Activated gamma-delta T cell treated with anti-CD3 and anti-CD28 coated beads, Interleukin-2, amount 50 U/mL, for 16 hours (primary cell): ENCODE measurements around the gene PLPP3.

Experiments used
- DNase-seq: peaks from one replicate; pipeline ENCODE4 v3.0.0-alpha.2; 2020; ENCODE audit warnings: low read depth

The PLPP3 gene

GRCh38 chr1:56496821-56497772 lies 82.3 kb downstream of the PLPP3 start:
- no peak for DNase-seq

DNA sequence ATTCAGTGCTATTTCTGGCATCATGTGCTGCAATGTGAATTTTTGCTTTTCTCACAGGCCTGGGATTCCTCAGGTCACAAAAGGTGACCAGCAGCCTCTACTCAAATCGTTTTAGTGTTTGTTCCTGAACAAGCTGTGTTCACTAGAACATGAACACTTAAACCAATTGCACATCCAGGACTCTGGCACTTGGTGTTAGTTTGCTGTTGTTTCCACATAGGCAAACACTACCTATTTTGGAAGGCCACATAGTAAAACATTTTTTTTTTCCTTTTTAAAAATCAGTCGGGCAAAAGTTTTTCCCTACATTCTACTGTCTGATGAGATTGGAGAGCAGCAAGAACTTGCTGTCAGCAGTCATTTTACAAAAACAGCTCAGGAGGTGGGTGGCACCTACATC lies 83.2 kb downstream of the PLPP3 start:
- DNase-seq = no peak

- DNase-seq = no peak
These were observed 83.8 kb downstream of the PLPP3 start for GRCh38 chr1:56495538-56495937.

DNA sequence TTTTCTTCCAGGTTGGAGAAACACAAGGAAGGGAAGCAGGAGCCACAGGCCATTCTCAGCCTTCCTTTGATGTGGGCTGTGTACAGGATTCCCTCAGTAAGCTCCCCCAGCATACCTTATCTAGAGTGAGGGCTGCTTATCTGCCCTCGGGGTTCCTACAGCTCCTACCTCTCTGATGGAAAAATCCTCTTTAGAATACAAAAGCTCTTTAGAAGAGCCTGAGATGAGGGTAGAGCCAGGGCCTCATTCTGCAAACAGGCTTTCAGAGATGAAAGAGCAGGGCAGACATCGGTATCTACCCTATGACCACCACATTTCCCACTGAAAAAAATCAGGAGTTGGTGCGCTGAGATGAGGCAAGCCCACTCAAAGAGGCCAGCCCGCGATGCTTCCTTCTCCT lies 85.1 kb downstream of the PLPP3 start:
- DNase-seq = no peak

DNA sequence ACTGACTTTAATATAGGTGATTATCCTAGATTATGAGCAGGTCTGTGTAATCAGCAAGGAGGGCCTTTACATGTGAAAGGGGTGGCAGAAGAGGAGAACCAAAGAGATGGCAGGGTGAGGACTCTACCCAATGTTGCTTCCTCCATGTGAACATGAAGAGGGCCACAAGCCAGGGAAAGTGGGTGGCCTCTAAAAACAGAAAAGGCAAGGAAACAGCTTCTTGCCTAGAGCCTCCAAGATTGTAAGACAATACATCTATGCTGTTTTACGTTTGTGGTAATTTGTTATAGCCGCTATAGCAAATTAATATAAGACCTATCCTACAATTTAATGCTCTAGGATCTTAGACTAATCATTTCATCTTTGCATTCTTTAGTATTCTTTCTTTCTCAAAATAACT lies 85.5 kb downstream of the PLPP3 start:
- no peak for DNase-seq

GRCh38 chr1:56491441-56491840 lies 87.9 kb downstream of the PLPP3 start:
- no peak for DNase-seq

DNA sequence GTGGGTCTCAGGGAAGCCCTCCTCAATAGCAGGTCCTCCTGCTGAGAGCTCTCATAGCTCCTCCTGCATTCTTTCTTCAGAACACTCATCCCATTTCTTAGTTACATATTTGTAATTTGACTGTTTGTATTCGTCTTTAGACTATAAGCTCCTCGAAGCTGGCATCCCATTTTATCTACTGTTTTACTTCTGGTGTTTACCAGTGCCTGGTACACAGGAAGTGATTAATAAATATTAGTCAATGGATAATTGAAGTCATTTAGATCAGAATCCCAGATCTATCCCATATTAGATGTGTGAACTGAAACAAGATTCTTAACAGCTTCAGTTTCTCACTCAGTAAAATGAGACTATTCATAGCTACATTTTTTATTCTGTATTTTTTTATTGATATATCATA lies 88.7 kb downstream of the PLPP3 start:
- no peak for DNase-seq

GRCh38 chr1:56489695-56490094 lies 89.7 kb downstream of the PLPP3 start:
- no peak for DNase-seq

DNA sequence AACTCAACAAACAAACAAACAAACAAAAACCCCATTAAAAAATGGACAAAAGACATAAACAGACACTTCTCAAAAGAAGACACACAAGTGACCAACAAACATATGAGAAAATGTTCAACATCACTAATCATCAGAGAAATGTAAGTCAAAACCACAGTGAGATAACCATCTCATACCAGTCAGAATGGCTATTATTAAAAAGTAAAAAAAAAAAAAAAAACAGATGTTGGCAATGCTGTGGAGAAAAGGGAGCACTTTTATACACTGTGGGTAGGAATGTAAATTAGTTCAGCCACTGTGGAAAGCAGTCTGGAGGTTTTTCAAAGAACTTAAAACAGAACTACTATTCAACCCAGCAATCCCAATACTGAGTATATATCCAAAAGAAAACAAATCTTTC lies 94.7 kb downstream of the PLPP3 start:
- no peak for DNase-seq

DNA sequence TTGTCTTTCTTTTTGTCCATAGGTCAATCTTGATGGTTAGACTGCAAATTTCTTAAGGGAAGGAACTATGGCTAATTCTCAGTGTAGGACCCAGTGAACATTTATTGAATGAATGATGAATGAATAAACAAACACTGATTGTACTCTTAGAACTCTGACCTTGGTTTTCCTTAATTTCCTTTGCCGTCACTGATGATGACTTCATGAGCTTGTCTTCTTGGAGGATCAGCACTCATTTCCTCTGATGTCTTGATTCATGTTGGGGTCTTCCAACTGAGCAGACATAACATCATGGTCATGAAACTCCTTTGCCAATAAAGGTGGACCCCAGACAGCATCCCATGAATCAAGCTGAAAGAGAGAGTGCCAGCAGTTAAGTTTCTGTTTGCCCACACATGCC lies 96.3 kb downstream of the PLPP3 start:
- no peak for DNase-seq

DNA sequence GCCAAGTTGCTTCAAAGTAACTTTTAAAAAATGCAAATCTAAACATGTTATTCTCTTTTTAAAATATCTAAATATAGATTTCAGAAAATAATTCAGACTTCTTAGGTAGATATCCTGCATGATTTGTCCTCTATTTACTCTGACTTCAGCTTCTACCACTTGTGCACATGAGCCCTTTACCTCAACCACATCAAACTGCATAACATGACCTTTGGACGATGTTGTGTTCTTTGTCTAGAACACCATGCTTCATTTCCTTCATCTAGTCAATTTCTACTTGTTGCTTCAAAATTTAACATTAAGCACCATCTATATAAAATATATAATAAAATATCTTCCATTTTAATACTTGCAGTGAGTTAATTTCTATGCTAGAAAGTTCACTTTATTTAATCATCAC lies 96.9 kb downstream of the PLPP3 start:
- DNase-seq = no peak

GRCh38 chr1:56481140-56481694 lies 98.1 kb downstream of the PLPP3 start:
- no peak for DNase-seq

DNA sequence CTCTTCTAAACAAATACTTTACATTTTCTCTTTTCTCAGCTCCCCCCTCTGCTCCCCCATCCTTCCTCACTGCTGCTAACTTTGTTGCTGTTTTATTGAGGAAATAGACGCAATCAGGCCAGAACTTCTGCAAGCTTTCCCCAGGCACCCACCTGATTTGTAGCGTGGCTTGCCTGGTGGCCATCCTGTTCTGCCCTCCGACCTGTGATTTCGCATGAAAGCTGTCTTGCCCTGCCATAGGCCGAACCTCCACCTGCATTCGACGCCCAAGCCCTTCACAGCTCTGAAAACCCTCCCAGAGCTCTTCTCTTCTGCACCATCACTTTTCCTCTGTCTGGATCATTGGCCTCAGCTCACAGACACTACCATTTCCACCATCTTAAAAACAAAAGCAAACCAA lies 100.6 kb downstream of the PLPP3 start:
- no peak for DNase-seq

DNA sequence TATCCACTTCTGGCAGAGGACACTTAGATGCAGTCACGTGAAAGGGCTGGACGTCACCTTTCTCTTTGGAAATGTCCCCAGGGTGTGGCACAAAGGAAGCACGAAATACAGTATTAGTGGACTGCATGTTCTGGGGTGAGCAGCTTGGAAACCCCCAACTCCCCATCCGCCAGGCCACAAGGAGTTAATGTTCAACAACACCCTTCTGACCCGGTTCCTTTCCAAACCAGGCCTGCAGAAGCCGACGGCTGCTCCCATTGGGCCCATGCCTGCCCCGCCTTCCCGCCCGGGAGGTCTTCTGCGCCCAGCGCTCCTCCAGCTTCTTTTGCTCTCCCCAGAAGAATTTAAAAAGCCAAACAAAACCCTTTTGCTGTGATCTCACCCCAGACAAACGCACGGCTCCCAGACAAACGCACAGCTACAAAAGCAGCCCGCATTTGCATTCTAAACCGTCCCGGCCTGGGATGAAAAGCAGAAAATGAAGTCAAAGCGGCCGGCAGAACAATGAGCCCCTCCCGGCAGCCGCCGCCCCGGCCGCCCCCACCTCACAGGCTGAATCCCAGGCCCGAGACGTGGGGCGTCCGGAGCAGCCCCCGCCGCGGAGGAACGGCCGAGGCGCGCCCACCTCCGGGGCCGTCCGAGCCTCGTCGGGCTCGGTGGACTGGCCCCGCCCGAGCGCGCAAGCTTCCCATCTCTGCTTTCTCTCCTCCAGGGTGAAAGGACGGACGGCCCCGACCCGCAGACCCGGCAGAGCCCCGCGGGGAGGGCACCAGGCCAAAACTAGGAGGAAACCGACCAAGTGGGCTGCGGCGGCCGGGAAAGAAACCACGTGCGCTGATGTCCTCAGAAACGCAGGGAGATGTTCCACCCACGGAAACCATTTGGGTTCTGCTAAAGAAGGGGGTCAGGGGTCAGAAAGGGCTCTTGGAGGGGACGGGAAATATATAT lies 101.9 kb downstream of the PLPP3 start:
- no peak for DNase-seq

DNA sequence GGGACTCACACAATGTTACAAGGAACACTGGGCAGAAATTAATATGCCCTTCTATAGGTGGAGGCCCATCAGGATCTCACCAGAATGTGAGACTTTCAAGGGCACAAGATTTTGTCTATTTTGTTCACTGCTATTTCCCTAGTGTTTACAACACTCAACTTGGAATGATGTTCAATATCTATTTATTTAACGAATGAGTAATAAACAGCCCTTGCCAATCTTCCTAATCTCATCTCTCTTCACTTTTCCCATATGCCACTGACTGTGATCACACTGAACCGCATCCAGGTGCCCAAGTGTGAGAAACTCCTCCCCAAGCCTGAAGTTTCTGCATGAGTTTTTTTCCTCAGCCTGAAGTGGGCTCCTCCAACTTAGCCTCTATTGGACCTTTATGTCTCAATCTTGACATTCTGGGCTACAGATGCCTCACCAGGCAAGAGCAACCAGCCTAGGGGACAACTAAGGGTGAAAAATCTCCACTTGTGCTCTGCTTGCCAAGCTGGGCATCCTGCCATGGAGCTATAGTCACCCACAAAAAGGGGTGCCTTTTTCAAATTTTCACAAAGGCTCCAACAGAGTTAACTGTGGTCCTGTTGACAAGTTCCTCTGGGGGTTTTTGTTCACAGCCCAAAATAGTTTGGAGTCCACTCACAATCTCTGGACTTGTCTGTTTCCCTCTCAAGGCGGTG lies 105.6 kb downstream of the PLPP3 start:
- no peak for DNase-seq

DNA sequence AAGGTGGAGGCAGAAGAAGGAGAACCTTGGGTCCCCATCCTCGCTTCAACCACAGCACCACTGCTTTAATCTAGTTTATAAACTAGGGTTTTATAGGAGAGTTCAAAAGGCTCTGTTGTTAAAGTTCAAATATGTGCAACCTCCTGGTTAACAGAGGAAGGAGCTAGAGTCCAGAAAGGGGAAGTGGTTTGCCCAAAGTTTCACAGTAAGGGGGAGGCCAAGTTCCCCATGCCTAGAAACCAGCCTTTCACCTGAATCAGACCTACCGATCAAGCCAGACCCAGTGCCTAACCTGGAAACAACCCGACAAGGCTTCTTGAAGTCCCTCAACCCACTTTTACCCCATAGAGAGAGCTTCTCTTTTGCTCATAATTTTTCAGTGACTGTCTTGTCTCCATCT lies 106.5 kb downstream of the PLPP3 start:
- no peak for DNase-seq

DNA sequence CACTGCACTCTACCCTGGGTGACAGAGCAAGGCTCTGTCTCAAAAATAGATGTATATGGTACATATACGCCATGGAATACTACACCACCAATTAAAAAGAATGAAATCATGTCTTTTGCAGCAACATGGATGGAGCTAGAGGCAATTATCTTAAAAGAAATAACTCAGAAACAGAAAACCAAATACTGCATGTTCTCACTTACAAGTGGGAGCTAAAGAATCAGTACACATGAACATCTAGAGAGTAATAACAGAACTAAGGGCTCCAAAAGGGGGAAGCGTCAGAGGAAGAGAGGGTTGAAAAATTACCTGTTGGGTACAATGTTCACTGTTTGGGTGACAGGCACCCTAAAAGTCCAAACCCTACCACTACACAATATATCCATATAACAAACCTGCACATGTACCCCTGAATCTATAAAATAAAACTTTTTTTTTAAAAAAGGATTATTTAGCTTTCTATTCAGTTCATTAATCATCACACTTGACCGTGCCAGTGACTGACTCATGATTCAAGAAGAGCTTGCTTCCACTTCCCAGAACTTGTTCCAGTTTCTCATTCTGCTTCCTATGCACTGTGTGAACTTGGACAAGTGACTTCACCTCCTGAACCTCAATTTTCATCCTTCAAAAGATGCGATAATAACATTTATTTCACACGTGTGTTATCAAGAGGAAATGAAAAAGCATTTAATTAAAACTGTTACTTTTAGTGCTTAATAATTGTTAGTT lies 109.6 kb downstream of the PLPP3 start:
- no peak for DNase-seq

- no peak for DNase-seq
These were observed 110.8 kb downstream of the PLPP3 start for GRCh38 chr1:56468518-56468917.

DNA sequence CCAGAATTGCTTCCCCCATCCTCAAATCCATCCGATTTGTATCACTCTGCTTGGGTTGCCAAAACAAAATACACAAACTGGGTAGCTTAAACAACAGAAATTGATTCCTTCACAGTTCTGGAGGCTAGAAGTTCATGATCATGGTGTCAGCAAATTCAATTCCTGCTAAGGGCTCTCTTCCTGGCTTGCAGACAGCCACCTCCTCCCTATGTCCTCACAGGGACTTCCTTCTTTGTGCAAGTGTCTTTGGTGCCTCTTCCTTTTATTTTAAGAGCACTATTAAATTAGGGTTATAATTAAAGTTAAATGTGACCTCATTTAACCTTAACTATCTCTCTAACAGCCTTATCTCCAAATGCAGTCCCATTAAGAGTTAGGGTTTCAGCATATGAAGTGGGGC lies 112.8 kb downstream of the PLPP3 start:
- no peak for DNase-seq

DNA sequence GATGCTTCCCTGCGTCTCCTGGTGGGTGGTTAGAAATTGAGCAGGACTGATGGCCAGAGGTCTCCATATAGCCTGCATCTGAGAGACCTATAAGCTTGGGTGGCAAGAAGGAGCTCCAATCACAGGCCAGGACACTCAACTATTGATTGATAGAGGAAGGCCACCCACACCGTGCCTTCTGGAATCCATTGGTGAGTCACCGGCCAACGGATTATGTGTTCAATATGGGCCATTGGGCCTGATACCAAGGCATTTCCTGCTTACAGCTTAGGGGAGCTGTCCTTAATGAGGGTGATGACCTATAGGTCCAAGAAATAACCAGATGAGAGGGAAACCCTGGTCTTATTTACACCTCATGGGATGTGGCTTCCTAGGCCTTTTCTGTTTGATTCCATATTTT lies 115.1 kb downstream of the PLPP3 start:
- DNase-seq = no peak

GRCh38 chr1:56463376-56463775 lies 116.0 kb downstream of the PLPP3 start:
- no peak for DNase-seq
